Activated CD8-positive, alpha-beta memory T cell treated with anti-CD3 and anti-CD28 coated beads, Interleukin-2, amount 50 U/mL, for 48 hours (primary cell): ENCODE data around the gene FBXO21.
A peak's percentile ranks its signal among the peaks of the same experiment; 100 is the strongest.
"Not testable (repeated sequence)": the region's sequence is repeated elsewhere in the genome, so short reads cannot be mapped to it uniquely, and the experiment has no call there.

Source experiments
- DNase-seq: peaks from one replicate; pipeline ENCODE4 v3.0.0-alpha.2; 2020

Gene FBXO21

DNA sequence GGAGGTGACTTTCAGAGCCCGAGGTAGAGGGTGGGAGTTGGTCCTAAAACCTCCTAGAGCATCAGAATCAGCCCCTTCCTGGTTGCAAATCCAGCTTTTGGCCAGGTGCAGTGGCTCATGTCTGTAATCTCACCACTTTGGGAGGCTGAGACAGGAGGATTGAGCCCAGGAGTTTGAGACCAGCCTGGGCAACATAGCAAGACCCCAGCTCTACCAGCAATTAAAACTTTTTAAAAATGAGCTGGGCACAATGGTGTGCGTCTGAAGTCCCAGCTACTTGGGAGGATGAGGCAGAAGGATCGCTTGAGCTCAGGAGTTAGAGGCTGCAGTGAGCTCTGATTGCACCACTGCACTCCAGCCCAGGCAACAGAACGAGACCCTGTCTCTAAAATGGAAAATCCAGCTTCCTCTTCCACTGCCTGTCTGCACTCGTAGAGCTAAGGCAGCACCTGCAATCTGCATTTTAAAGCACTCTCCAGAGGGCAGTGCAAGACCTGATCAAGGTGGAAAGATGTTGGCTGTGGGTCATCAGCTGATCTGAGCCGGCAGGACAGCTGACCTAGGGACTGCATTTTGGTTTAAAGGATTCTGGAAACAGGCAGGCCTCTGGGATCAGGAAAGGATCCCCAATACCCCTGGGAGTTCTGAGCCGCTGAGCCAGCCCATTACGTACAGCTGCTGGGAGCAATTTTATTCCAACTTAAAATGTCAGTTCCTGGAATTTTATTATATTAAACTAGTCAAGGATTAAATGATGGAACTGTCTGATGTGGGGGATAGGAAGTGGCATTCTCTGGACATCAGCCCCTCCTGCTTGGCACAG is 89.2 kb downstream of the FBXO21 start:
- no peak for DNase-seq

DNA sequence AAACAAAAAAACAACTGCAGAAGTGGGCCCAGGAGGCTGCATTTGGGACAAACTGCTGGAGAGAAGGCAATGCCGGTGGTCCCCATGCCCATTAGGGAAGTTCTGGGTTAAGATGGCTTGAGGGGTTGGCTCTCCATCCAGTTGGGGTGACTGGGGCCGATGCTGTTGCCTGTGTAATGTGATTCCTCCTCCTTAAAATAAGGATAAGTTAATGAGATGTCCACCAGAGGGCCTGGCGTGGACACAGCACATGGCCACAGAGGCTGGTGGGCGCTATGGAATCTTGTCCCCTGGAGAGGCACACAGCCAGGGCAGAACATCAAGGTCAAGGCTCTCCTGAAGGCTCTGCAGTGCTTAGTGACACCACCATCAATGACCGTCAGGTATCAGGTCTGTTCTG is 90.0 kb downstream of the FBXO21 start:
- DNase-seq = no peak

DNA sequence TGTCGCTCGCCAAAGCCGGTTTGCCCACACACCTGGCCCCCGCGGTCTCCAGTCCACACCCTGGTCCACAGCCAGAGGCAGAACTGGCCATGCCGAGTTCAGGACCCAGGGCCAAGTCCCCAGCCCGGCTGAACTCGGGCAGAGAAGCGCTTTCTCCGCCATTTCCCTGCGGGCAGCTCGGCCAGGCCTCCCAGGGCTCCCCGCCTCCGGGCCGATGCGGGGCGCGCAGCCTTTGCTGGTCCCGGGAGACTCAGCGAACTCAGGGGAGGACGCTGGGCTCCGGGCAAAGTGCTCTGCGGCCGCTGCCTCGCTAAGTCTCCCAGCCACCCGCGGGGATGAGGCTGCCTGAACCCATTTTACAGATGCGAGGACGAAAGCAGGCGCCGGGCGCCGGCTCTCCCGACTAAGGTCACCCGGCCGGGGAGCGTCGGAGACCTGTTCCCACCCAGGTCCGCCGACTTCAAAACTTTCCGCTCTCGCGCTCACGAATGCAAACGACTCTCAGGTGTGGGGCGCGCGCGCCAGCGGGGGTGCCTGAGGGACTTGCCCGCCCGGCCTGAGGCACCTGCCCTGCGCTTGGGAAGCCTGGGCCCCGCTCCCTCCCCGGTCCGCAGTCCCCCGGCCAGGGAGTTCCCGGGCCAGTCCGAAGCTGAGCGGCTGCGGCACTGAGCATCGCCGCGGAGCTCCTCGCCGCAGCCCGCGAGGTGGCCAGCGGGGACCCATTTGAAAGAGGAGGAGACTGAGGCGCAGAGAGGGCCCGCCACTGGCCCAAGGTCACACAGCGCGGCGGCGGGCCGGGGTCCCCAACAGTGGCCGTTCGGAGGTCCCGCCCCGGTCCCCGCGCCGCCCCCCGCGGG is 91.7 kb downstream of the FBXO21 start:
- DNase-seq = peak; percentile 78

DNA sequence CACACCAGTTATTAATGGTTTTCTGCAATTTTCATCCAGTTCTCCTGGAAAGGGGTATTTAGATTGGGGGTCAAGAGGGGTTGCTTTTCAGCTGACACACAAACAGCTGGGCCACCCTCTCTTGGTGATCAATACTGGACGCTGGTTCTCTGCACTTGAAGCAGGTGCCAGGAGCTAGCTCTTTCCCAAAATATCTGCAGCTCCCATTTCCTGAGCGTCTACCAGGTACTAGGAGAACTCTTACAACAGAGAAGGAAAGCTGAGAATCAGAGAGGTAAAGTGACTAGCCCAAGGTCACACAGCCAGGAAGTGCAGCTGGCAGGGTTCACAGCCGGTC is 92.3 kb downstream of the FBXO21 start:
- no peak for DNase-seq

DNA sequence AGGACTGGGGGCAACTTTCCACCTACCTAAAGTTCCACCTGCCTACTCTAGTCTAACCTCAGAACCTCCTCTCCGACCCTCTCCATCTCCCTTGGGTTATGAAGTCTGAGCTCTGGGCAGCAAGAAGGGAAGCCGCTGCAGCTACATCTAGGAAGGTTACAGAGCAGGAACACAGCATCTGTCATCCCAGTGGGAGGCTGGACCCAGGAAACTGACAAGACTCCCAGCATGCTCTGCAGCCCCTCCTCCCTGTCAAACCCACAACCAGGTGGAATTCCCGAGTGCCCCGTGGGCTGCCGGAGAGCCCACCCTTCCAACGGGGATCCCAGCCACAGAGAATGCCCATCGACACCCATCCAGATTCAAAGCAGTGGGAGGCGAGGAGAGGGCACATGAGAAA is 93.1 kb downstream of the FBXO21 start:
- DNase-seq = no peak

DNA sequence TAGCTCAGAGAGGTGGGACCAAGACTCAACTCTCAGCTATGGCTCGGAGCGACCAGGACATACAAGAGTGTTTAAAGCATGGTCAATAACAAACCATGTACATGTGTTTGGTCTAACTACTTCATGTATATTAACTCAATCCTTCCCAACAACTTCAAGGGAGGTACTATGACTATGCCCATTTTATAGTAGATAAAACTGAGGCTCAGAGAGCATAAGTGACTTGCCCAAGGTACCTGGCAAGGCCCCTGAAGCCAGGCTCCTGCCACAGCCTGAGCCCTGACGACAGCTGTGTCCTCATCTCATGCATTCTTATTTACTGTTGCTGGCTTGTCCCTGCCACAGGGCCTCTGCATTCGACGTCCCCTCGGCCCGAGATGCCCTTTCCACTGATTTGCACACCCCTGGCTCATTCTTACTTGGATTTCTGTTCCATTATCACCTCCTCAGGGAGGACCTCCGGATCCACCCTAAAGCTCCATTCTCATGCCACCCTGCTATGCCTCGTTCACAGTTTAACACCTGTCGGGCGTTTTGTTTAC is 93.7 kb downstream of the FBXO21 start:
- no peak for DNase-seq

DNA sequence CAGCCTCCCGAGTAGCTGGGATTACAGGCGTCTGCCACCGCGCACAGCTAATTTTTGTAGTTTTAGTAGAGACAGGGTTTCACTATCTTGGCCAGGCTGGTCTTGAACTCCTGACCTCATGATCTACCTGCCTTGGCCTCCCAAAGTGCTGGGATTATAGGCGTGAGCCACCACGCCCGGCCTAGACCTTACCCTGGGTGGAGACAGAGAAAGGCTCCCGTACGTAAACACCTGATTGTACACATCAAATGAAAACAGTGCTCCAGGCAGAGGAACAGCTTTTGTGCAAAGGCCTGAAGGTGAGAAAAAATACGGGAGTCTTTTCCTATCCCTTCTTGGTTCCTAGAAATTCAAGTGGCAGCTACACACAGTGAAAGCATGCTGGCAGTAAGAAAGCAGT is 95.1 kb downstream of the FBXO21 start:
- DNase-seq = not testable (repeated sequence)

DNA sequence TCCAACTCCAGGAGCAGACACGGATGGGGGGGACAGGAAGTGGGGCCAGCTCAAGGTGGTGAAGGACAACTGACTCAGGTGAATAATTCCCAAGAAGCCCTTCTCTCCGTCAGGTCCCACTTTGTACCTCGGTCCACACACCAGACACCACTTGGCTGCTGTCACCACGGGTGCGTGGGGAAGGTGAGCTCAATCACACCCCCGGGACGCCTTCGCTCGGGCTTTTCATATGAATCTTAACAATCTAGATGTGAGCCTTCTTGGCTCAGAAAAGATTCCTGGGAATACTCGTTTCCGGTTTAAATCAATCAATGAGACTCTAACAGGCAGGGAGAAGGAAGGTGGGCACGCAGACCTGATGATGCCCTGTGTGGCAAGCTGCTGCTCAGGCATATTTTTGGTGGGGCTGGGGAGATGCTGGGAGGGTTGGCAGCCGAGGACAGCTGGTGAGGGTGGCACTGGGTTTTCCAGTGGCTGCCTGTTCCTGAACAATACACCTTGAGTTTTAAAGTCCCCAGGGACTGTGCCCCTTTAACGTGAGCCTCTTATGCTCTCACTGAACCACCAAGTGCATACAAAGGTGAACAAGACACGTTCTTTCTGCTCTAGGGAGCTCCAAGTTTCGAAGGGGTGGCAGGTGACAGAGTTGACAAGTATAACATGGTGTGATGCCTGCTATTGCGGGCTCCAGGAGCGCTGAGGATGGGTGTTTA is 96.2 kb downstream of the FBXO21 start:
- no peak for DNase-seq

DNA sequence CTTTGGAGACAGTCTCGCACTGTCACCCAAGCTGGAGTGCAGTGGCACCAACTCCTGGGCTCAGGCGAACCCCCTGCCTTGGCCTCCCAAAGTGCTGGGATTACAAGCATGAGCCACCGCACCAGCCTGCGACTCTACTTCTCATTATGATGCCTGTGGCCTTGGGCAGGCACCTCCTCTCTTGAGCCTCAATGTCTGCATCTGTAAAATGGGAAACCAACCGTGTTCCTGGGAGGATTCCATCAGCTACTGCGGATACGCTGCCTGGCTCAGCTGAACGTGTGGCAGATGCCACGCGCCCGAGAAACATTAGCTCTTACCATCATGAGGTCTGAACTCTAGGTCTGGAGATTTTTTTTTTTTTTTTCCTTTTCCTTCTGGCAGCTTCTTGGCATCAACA is 96.8 kb downstream of the FBXO21 start:
- no peak for DNase-seq

DNA sequence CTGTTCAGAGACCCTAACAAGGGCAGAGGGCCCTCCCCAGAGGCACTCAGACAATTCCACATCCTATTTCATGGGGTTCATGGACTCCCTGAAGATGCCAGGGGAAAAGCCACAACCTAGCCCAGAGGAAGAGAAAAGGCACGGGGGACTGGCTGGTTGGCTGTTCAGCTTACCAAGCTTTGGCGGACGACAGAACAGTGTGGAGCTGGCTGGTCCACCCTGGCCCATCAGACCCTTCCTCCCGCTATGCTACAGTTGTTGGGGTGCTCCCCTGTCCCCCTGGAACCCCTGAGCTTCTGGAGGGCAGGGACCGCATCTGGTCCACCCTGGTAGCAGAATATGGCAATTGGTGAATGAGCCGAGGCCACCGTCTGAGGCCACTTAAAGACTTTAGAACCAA is 97.4 kb downstream of the FBXO21 start:
- DNase-seq = no peak

DNA sequence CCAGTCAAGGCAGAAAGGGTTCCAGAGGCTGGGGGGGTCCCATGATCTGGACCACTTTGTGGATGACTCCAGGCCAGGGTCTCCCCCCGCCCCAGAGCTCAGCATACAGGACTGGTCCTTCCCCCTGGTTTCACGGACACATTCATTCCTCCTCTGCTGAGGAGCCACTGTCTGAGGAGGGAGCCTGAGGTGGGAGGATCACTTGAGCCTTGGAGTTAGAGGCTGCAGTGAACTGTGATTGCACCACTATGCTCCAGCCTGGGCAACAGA is 97.8 kb downstream of the FBXO21 start:
- DNase-seq = no peak
